Measurements from ENCODE around the gene HBG1.

- TF ChIP-seq TAF1 (IDR thresholded peaks at IDR 0.05; ENCODE audit: borderline replicate concordance, insufficient read depth, low read length) (no peak), SIN3A (IDR thresholded peaks at IDR 0.05; ENCODE audit: borderline replicate concordance, insufficient read depth, low read length) (no peak), REST (IDR thresholded peaks at IDR 0.05; ENCODE audit: insufficient read depth in 1 of 2, low read depth in 2 of 2, low read length in 2 of 2) (no peak), POLR2AphosphoS5 (IDR thresholded peaks at IDR 0.05; ENCODE audit: low read depth, low read length) (no peak), FOXP2 (optimal IDR thresholded peaks at IDR 0.05; ENCODE audit: borderline replicate concordance, extremely low read depth, extremely low read length, insufficient read depth) (no peak)
These were observed 48.8 kb upstream of the HBG1 start for GRCh38 chr11:5298451-5298850.

Data from PFSK-1 (cell line).